ENCODE measurements around the gene CSRP3.

The CSRP3 gene

DNA sequence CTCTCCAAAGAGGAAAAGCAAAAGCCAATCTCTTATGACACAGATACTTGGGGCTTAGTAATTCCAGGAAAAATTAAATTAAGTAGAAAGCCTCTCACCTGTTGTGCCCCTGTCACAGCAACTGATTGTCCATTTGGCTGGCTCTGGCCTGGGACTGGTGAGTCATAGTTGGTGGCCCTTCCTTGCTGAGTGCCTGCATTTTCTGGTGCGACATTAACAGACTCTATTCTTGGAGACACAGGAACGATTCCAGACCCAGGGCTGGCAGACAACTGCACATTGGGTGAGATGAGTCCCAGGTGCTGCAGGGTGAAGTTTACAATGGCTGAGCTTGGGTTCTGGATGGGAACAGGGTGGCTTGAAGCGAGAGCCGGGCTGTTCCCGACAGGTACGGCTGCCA is 23.3 kb upstream of the CSRP3 start:
- no peak for DNase-seq

DNA sequence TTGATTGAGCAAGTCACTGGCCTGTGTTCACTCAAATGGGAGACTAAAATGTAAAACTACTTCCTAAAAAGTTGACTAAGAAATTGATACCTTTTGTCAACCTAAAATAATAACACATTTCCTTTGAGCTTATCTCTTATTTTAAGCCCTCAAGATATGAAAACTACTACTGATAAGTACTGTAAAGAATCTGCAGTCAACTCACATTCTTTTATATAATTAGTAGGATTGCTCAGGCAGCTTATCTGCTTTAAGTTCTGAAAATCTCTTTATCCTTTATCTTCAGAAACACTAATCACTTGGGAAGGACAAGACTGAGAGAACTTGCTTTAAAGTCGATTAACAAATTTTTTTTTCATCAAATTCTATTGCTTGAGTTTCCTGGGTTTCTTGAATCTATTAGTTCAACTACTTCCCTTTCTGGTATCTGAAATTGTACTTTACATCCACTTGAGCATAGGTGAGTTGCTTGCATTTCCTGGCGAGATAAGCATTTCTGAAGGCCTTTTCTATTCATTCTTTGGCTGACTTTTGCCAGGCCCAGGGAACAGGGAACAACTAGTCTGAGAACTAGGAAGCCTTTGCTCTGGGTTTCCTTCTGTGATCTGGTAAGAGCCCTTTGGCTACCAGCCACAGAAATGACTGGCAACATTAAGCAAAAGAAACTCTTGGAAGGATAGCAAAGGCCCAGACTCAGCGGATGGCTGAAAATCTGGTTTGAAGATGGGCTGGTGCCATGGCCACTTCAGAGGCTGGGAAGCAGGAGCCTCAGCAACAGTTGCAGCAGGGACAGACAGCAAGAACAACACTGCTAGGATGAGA is 19.3 kb upstream of the CSRP3 start:
- DNase-seq: no peak

GRCh38 chr11:19218786-19219460 is 17.1 kb upstream of the CSRP3 start:
- DNase-seq: no peak

- DNase-seq: no peak
These were observed 16.4 kb upstream of the CSRP3 start for GRCh38 chr11:19218216-19218615.

DNA sequence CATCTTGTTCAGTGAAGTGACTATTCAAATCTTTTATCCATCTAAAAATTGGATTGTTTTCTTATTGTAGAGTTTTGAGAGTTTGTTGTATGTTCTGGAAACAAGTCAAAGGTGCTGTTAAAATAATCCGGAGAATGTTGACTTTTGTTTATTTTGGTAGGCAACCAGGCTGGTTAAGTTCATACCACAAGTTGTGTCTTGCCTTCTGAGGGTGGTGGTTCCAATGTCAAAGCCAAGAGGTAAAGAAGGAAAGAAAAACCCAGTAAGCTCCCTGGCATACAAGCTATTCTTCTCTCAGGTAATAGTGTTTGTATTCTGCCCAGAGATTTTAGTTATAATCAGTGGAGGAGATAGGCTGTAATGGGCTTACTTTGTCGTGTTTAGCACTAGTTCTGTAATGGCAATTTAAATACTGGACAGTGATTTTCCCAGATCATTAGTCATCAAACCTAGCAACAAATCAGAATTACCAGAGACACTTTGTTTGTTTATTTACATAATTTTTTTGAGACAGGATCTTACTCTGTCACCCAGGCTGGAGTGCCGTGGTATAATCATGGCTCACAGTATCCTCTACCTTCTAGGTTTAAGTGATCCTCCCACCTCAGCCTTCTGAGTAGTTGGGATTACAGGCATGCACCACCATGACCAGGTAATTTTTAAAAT is 15.1 kb upstream of the CSRP3 start:
- DNase-seq: no peak

DNA sequence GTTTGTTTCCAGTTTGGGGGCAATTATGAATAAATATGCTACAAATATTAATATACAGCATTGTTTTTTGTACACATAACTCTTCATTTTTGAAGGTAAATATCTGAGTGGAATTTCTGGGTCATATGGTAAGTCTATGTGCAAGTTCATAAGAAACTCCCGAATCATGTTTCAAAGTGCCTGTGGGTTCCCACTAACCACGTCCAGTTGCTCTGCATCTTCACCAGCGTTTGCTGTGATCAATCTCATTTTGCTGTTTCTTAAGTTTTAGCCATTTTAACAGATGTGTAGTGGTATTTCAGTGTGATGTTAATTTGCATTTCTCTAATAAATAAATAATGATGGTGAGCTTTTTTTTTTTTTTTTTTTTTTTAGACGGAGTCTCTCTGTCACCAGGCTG is 14.2 kb upstream of the CSRP3 start:
- DNase-seq: no peak

GRCh38 chr11:19209617-19210370 is 8.0 kb upstream of the CSRP3 start:
- DNase-seq: no peak

DNA sequence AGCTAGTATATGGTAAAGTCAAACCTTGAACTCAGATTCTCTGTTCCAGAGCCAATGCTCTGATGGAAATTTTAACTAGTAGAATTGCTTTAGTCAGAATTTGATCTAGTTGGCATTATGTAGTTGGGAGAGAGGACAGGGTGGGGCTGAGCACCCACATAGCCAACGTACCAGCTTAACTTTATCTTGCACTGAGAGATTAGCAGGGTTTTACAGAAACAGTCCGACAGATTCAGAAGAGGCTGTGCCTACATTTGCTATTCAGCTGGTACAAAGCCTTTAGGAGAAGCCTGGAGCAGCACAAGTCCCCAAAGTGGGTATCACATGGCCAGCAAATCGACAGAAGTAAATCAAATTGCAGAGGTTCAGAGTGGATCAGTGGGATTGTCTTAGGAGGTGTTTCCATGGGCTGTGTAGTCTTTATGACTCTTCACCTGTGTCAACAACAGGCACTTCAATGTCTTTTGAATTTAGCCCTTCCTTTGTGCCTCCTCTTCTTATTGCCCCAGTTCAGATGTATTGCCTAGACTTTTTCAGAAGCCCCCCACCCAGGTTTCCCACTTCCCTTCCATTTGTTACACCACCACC is 7.3 kb upstream of the CSRP3 start:
- DNase-seq: no peak

- no peak for DNase-seq
These were observed 6.4 kb upstream of the CSRP3 start for GRCh38 chr11:19208181-19208580.

GRCh38 chr11:19204836-19205235 is 3.1 kb upstream of the CSRP3 start:
- DNase-seq: no peak

- no peak for DNase-seq
These were observed 1.2 kb downstream of the CSRP3 start for GRCh38 chr11:19200410-19201201.

GRCh38 chr11:19199771-19200170 is 2.0 kb downstream of the CSRP3 start:
- no peak for DNase-seq

DNA sequence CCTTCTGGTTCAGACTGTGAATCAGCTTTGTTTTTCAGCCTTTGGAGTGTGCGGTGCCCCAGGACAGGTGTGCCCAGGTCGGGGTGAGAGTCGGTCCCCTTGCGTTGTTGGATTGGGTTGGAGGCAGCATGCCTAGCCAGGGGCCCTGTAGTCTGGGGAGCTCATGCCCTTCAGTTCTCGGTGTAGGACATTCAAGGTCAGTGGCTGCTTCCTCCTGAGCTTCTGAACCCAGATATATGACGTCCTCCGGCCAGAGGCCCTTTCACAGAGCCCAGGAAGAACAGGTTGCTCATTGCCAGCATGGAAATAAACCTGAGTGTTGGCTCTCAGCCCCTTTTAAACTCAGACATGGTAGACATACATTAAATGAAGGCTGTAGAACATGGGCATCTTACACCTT is 2.7 kb downstream of the CSRP3 start:
- DNase-seq: no peak

DNA sequence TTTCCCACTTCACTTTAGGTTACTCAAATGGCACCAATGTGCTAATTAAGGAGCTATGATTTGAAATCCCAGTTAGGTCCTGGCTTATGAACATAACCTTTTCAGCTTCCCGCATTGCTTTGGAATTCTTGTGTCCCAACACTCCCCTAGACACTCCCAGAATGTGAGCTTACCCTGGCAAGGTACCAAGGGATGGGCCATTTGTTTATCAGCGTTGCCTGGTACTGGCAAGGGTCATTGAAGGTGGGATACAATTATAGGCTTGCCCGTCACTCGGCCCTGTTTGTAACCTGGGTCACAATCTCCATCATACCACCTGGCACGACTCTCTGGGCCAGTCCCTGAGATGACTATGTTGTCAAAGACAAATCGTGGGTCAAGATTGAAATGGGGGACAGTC is 5.4 kb downstream of the CSRP3 start:
- DNase-seq: no peak

GRCh38 chr11:19194620-19195308 is 7.0 kb downstream of the CSRP3 start:
- no peak for DNase-seq

GRCh38 chr11:19193916-19194315 is 7.9 kb downstream of the CSRP3 start:
- DNase-seq: no peak

DNA sequence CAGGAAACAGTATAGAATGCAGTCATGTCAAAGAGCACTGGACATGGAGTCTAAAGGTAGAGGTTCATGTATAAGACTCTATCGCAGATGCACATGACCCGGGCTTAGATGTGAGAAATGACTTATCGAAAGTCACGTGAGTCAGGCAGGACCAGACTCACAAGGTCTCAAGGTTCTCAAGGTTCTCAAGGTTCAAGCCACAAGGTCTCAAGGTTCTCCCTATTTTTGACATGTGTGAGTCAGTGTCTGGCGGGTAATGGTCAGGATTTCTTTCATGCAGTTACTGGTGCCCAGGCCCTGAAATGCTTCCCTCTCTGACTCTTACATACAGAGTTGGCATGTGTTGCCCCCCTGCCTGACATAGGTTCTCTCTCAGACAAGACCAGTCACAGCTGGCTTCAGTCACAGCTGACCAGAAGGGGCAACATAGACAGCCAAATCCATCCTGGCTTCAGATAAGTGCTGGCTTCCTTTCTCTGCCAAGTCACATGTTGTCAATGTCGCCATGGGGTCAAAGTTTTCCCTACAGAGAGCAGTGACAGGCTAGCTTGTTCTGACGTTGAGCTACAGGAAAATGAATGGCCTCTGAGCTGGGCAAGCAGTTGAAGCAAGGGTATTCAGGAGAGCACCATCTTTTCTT is 10.1 kb downstream of the CSRP3 start:
- DNase-seq: no peak

DNA sequence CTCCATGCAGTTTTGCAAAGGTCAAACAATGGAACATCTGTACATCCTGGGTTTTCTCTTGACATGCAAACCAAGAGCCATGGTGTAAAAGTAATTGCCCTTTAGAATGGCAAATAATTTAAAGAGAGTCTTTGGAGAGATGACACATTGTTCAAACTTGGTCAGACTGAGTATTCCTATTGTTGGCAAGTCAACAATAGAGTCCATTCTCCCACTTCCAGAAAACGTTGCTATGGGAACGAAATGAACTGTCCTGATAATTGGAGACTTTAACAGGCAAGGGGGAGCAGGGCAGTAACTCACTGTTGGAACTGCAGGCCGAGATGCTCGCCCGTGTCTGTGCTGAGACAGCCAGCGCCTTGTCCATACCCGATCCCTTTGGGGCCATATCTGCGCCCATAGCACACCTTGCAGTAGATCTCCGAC is 13.9 kb downstream of the CSRP3 start:
- DNase-seq: no peak

GRCh38 chr11:19187114-19187832 is 14.5 kb downstream of the CSRP3 start:
- DNase-seq: no peak

DNA sequence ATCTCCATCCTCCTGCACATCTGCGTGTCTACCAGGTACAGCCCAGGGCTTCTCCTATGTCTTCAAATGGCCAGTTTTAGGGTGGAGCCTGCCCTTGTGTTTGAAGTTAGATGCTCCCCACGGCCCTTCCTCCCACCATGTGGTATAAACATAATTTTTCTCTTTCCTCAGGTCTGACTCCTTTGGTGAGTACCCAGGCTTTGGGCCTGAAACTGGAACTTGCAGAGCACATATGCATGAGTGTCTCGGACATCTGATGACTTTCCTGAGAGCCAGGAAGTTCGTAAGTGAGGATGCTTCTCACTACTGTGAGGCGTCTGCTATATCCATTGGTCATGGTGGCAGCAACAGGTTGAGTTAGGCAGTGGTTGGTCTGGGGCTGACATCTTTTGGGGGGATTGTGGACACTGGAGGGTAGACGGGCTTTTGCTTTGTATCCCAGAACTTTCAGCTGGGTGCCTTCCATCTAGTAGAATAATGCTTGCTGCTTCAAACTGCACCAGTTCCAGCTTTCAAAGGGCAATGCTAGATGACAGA is 16.2 kb downstream of the CSRP3 start:
- no peak for DNase-seq

Measured in activated CD4-positive, alpha-beta T cell treated with anti-CD3 and anti-CD28 coated beads, Interleukin-2, amount 50 U/mL, for 1 hour (primary cell).